Activated CD4-positive, alpha-beta T cell treated with anti-CD3 and anti-CD28 coated beads for 1 hour (primary cell): ENCODE results near the gene ABCC4.

Experiments
- DNase-seq: peaks from one replicate; pipeline ENCODE4 v3.0.0-alpha.2; 2020

The ABCC4 gene

GRCh38 chr13:94984958-94985357 lies 316.3 kb downstream of the ABCC4 start:
- no peak for DNase-seq

DNA sequence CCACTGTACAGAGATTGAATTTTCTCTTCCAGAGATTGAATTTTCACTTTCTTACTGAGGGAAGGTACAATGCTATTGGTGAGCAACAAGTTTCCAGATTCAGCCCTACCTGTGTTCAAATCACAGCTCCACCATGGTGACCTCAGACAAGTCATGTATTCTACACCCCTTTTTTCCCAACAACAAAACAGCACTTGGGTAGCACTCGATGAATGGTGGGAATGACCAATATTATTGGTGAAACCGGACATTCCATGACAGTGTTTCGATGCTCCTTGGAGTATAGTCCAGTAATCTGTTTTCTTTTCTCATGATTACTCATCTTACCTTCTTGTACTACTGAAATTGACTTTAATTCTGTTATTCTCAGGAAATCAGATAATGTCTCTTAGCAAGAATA lies 322.7 kb downstream of the ABCC4 start:
- DNase-seq = no peak

- DNase-seq = no peak
These were observed 327.0 kb downstream of the ABCC4 start for GRCh38 chr13:94974015-94974951.

- DNase-seq = no peak
These were observed 329.0 kb downstream of the ABCC4 start for GRCh38 chr13:94972262-94972661.
